ENCODE results near the gene UBE2U. TPM values are rescaled to one million over a fixed set of nuclear protein-coding genes. Genes with fewer than 3 reads are reported as not detected.
A peak's percentile ranks its signal among the peaks of the same experiment; 100 is the strongest.

Gene UBE2U
- total RNA-seq, 4 donors from 2014 or later: not detected

DNA sequence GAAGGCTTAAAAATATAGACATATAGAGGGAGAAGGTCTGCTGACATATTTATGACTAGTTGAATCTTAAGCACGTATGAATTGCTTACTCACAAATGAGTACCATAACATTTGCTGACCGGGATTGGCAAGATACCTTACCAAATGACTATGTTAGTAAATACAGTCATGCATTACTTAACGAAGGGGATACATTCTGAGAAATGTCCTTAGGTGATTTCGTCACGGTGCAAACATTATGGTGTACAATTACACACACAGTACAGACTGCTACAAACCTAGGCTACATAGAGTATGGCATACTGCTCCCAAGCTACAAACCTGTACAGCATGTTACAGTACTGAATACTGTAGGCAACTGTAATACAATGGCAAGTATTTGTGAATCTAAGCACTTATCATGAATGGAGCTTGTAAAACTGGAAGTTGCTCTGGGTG, 19.4 kb upstream of the UBE2U start:
- DNase-seq (ENCODE audit: low spot score in 2 of 2): no peak
- H3K4me3 ChIP-seq (ENCODE audit: low read depth, poor library complexity, severe bottlenecking): no peak overlapping the region
- TF ChIP-seq POLR2A (IDR thresholded peaks at IDR 0.05): no peak
- TF ChIP-seq, protein P1, sequence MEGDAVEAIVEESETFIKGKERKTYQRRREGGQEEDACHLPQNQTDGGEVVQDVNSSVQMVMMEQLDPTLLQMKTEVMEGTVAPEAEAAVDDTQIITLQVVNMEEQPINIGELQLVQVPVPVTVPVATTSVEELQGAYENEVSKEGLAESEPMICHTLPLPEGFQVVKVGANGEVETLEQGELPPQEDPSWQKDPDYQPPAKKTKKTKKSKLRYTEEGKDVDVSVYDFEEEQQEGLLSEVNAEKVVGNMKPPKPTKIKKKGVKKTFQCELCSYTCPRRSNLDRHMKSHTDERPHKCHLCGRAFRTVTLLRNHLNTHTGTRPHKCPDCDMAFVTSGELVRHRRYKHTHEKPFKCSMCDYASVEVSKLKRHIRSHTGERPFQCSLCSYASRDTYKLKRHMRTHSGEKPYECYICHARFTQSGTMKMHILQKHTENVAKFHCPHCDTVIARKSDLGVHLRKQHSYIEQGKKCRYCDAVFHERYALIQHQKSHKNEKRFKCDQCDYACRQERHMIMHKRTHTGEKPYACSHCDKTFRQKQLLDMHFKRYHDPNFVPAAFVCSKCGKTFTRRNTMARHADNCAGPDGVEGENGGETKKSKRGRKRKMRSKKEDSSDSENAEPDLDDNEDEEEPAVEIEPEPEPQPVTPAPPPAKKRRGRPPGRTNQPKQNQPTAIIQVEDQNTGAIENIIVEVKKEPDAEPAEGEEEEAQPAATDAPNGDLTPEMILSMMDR (IDR thresholded peaks at IDR 0.05): no peak
- intact Hi-C loops (cut with DNase I; ENCODE audit: low total_unique reads): no loop called here
- WGBS, 2 donors: 57 to 58% methylated on average over 5 of the region's 5 CpGs

GRCh38 chr1:64186138-64186897, 17.1 kb upstream of the UBE2U start:
- 69 to 80% methylated on average over 10 of the region's 10 CpGs for WGBS, 2 donors
- TF ChIP-seq, protein P1 (IDR thresholded peaks at IDR 0.05): no peak
- no peak for TF ChIP-seq POLR2A (IDR thresholded peaks at IDR 0.05)
- H3K4me3 ChIP-seq (ENCODE audit: low read depth, poor library complexity, severe bottlenecking): no peak overlapping the region
- DNase-seq (ENCODE audit: low spot score in 2 of 2): peak in 1 of 2 donors; percentile 32
- intact Hi-C loops (cut with DNase I; ENCODE audit: low total_unique reads): no loop called here

DNA sequence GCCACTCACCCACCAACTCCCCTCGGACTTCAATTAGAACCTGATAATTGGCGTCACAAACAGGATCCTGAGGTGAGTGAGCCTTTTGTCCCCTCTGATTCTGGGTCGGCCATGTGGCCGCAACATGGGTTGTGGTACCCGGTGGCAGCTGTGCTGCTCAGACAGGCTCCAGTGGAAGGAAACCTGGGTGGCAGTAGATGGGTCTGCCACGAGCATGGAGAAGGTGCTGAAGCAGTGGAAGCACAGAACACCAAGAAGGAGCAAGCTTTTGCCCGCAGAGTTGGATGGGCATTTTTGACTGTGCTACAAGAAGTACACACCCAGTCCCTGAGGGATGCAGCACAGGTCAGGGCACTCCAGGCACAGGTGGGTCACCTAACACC, 16.5 kb upstream of the UBE2U start:
- no peak overlapping the region for H3K4me3 ChIP-seq (ENCODE audit: low read depth, poor library complexity, severe bottlenecking)
- 71 to 91% methylated on average over 7 of the region's 7 CpGs for WGBS, 2 donors
- DNase-seq (ENCODE audit: low spot score in 2 of 2): no peak
- no peak for TF ChIP-seq POLR2A (IDR thresholded peaks at IDR 0.05)
- TF ChIP-seq, protein P1 (IDR thresholded peaks at IDR 0.05): no peak
- intact Hi-C loops (cut with DNase I; ENCODE audit: low total_unique reads): no loop called here

DNA sequence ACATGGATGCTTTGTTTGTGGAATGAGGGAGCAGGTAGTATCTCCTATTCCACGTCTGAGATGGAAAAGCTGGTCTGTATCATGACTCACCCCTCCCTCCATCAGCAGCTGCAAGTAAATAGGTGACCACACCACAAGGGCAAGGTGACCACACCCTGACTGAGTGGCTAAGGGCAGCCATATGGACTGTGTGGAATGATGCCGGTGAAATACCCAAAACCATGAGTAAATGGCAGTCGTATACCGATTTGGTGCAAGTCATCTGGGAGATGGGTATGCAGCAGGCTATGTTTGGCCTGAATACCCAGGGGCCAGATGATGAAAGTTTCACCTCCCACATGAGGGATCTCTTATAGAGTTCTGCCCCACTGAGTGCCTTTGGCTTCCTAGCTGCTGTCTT, 15.8 kb upstream of the UBE2U start:
- TF ChIP-seq POLR2A (IDR thresholded peaks at IDR 0.05): no peak
- TF ChIP-seq, protein P1 (IDR thresholded peaks at IDR 0.05): no peak
- 80 to 88% methylated on average over 4 of the region's 4 CpGs for WGBS, 2 donors
- intact Hi-C loops (cut with DNase I; ENCODE audit: low total_unique reads): no loop called here
- DNase-seq (ENCODE audit: low spot score in 2 of 2): no peak
- H3K4me3 ChIP-seq (ENCODE audit: low read depth, poor library complexity, severe bottlenecking): no peak overlapping the region

DNA sequence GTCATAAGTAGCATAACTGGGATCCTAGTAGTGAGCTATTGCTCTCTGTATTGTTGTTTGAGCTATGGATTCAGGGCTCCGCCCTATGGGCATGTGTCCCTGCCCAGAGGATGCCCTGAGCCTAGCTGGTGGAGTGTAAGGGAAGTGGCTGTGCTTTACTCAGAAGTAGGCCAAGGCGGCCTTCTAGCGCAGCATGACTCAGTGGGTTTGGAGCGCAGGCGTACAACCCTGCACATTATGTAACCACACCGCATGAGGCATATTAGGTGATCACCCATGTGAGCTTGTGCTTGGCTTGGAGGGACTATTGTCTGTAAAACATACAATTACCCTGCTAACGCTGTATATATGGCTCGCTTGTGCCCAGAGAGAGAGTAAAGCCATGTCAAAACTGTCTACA, 11.1 kb upstream of the UBE2U start:
- DNase-seq (ENCODE audit: low spot score in 2 of 2): no peak
- 98% methylated on average over 8 of the region's 8 CpGs for WGBS, 2 donors
- intact Hi-C loops (cut with DNase I; ENCODE audit: low total_unique reads): no loop called here
- no peak overlapping the region for H3K4me3 ChIP-seq (ENCODE audit: low read depth, poor library complexity, severe bottlenecking)
- TF ChIP-seq POLR2A (IDR thresholded peaks at IDR 0.05): no peak
- TF ChIP-seq, protein P1 (IDR thresholded peaks at IDR 0.05): no peak
